Osteoblast (primary cell): Measurements from ENCODE around the gene TGIF1. TPM values are rescaled to one million over a fixed set of nuclear protein-coding genes. Genes with fewer than 3 reads are reported as not detected.

Experiments used
- DNase-seq: peaks from one replicate; pipeline ENCODE4 v3.0.0; 2011; ENCODE audit warnings: low spot score, mixed read lengths; ENCODE audit not compliant: insufficient read length; ENCODE audit errors: missing footprints
- H2AFZ ChIP-seq: 2 replicates; pipeline ENCODE4 v1.6.0; 2011; ENCODE audit warnings: mild to moderate bottlenecking, low read length
- H3K27ac ChIP-seq: 2 replicates; pipeline ENCODE4 v1.5.1; 2011; ENCODE audit warnings: mild to moderate bottlenecking, low read depth, low read length, moderate library complexity
- H3K27me3 ChIP-seq: 2 replicates; pipeline ENCODE4 v1.6.0; 2012; ENCODE audit warnings: mild to moderate bottlenecking, control low read depth, inconsistent platforms, low read length, moderate library complexity; ENCODE audit not compliant: insufficient read depth
- H3K36me3 ChIP-seq: 2 replicates; pipeline ENCODE4 v1.5.1; 2011; ENCODE audit warnings: mild to moderate bottlenecking, low read length, control low read depth, moderate library complexity; ENCODE audit not compliant: insufficient read depth
- H3K4me1 ChIP-seq: 2 replicates; pipeline ENCODE4 v1.5.1; 2011; ENCODE audit warnings: mild to moderate bottlenecking, low read length, control low read depth, moderate library complexity; ENCODE audit not compliant: insufficient read depth
- H3K4me2 ChIP-seq: 2 replicates; pipeline ENCODE4 v1.6.0; 2011; ENCODE audit warnings: mild to moderate bottlenecking, low read length; ENCODE audit not compliant: insufficient read depth
- H3K4me3 ChIP-seq: fragments of 200-600 bp; sonication (generic); 3 replicates; pipeline ENCODE4 v1.5.1; 2012; ENCODE audit warnings: mild to moderate bottlenecking, low read length, inconsistent platforms; ENCODE audit not compliant: insufficient read depth
- H3K79me2 ChIP-seq: 2 replicates; pipeline ENCODE4 v1.6.0; 2012; ENCODE audit warnings: mild to moderate bottlenecking, low read length, control low read depth, inconsistent platforms; ENCODE audit not compliant: insufficient read depth
- H3K9me3 ChIP-seq: 2 replicates; pipeline ENCODE4 v1.5.1; 2011; ENCODE audit warnings: low read depth, low read length, control low read depth
- H4K20me1 ChIP-seq: 2 replicates; pipeline ENCODE4 v1.6.0; 2012; ENCODE audit warnings: mild to moderate bottlenecking, low read length, control low read depth; ENCODE audit not compliant: insufficient read depth
- total RNA-seq: library from RNA; depleted of rRNA; stranded (reverse); fragments of >200 nt; gene quantifications from 2 replicates; pipeline ENCODE4 v1.2.3, GENCODE V29; 2012
- TF ChIP-seq, protein P1 (sequence below): IDR thresholded peaks from 2 replicates; pipeline ENCODE4 v1.5.1; 2011; ENCODE audit warnings: mild to moderate bottlenecking, low read depth, low read length, moderate library complexity; ENCODE audit errors: extremely low read depth

TGIF1 gene
- total RNA-seq, 1 donor: 150 TPM

DNA sequence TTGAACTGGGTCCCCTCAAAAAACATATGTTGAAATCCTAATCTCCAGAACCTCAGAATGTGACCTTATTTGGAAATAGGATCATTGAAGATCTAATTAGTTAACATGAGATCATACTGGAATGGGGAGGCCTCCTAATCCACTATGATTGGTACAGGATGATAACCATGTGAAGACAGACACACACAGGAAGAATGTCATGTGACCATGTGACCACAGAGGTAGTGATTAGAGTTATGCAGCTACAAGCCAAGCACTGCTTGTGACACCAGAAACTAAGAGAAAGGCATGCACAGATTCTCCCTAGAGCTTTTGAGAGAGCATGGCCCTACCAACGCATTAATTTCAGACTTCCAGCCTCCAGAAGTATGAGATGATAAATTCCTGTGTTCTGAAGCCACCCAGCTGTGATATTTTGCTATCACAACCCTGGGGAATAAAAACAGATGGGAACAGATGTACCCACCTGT lies 47.0 kb upstream of the TGIF1 start:
- H2AFZ ChIP-seq: no peak overlapping the region
- no peaks in the 10 kb centered on the region for H4K20me1 ChIP-seq
- H3K36me3 ChIP-seq: no peaks in the 10 kb centered on the region
- H3K27ac ChIP-seq: no peak overlapping the region
- no peaks in the 10 kb centered on the region for H3K27me3 ChIP-seq
- H3K4me3 ChIP-seq: no peak overlapping the region
- no peaks in the 10 kb centered on the region for H3K9me3 ChIP-seq
- H3K79me2 ChIP-seq: no peaks in the 10 kb centered on the region
- H3K4me1 ChIP-seq: no peaks in the 10 kb centered on the region
- TF ChIP-seq, protein P1, sequence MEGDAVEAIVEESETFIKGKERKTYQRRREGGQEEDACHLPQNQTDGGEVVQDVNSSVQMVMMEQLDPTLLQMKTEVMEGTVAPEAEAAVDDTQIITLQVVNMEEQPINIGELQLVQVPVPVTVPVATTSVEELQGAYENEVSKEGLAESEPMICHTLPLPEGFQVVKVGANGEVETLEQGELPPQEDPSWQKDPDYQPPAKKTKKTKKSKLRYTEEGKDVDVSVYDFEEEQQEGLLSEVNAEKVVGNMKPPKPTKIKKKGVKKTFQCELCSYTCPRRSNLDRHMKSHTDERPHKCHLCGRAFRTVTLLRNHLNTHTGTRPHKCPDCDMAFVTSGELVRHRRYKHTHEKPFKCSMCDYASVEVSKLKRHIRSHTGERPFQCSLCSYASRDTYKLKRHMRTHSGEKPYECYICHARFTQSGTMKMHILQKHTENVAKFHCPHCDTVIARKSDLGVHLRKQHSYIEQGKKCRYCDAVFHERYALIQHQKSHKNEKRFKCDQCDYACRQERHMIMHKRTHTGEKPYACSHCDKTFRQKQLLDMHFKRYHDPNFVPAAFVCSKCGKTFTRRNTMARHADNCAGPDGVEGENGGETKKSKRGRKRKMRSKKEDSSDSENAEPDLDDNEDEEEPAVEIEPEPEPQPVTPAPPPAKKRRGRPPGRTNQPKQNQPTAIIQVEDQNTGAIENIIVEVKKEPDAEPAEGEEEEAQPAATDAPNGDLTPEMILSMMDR: no peak
- DNase-seq: peak; percentile 67
- H3K4me2 ChIP-seq: no peak overlapping the region

- DNase-seq: no peak
- Histone ChIP-seq H2AFZ (no peak overlapping the region), H3K36me3 (no peaks in the 10 kb centered on the region), H3K79me2 (no peaks in the 10 kb centered on the region), H4K20me1 (no peaks in the 10 kb centered on the region), H3K4me1 (no peaks in the 10 kb centered on the region), H3K9me3 (no peaks in the 10 kb centered on the region), H3K4me2 (no peak overlapping the region), H3K27me3 (no peaks in the 10 kb centered on the region), H3K27ac (no peak overlapping the region), H3K4me3 (no peak overlapping the region)
- TF ChIP-seq, protein P1: no peak
These were observed 44.3 kb upstream of the TGIF1 start for GRCh38 chr18:3405713-3406112.

- TF ChIP-seq, protein P1: no peak
- Histone ChIP-seq H3K4me3 (no peak overlapping the region), H3K27ac (no peak overlapping the region), H3K9me3 (no peaks in the 10 kb centered on the region), H4K20me1 (no peaks in the 10 kb centered on the region), H3K4me1 (no peaks in the 10 kb centered on the region), H2AFZ (no peak overlapping the region), H3K36me3 (no peaks in the 10 kb centered on the region), H3K79me2 (no peaks in the 10 kb centered on the region), H3K27me3 (no peaks in the 10 kb centered on the region), H3K4me2 (no peak overlapping the region)
- DNase-seq: no peak
These were observed 41.9 kb upstream of the TGIF1 start for GRCh38 chr18:3408107-3408506.

- DNase-seq: no peak
- no peaks in the 10 kb centered on the region for H3K4me1 ChIP-seq
- H3K4me3 ChIP-seq: no peak overlapping the region
- no peak overlapping the region for H3K27ac ChIP-seq
- no peak overlapping the region for H3K4me2 ChIP-seq
- H3K79me2 ChIP-seq: no peaks in the 10 kb centered on the region
- H3K36me3 ChIP-seq: no peaks in the 10 kb centered on the region
- H3K9me3 ChIP-seq: no peaks in the 10 kb centered on the region
- H2AFZ ChIP-seq: no peak overlapping the region
- no peaks in the 10 kb centered on the region for H3K27me3 ChIP-seq
- no peaks in the 10 kb centered on the region for H4K20me1 ChIP-seq
- TF ChIP-seq, protein P1: no peak
These were observed 40.2 kb upstream of the TGIF1 start for GRCh38 chr18:3409811-3410210.
